Activated CD4-positive, CD25-positive, alpha-beta regulatory T cell treated with anti-CD3 and anti-CD28 coated beads, Interleukin-2, amount 50 U/mL, for 16 hours (primary cell): ENCODE results near the gene PLCB3.
"Not testable (repeated sequence)": the region's sequence is repeated elsewhere in the genome, so short reads cannot be mapped to it uniquely, and the experiment has no call there.

Experiments
- DNase-seq: peaks from one replicate; pipeline ENCODE4 v3.0.0-alpha.2; 2020; ENCODE audit warnings: low read depth, low spot score

Gene PLCB3

GRCh38 chr11:64303109-64304031 lies 52.0 kb downstream of the PLCB3 start:
- DNase-seq: no peak

GRCh38 chr11:64304032-64304315 lies 52.6 kb downstream of the PLCB3 start:
- DNase-seq: no peak

GRCh38 chr11:64304316-64305072 lies 53.2 kb downstream of the PLCB3 start:
- DNase-seq: peak; percentile 82

GRCh38 chr11:64305075-64305690 lies 53.9 kb downstream of the PLCB3 start, which contains the start of gene ESRRA:
TSS of gene ESRRA (plus strand) at chr11:64305524. CDS start at chr11:64307180, 1,656 bp downstream.
- DNase-seq: peak; percentile 98

DNA sequence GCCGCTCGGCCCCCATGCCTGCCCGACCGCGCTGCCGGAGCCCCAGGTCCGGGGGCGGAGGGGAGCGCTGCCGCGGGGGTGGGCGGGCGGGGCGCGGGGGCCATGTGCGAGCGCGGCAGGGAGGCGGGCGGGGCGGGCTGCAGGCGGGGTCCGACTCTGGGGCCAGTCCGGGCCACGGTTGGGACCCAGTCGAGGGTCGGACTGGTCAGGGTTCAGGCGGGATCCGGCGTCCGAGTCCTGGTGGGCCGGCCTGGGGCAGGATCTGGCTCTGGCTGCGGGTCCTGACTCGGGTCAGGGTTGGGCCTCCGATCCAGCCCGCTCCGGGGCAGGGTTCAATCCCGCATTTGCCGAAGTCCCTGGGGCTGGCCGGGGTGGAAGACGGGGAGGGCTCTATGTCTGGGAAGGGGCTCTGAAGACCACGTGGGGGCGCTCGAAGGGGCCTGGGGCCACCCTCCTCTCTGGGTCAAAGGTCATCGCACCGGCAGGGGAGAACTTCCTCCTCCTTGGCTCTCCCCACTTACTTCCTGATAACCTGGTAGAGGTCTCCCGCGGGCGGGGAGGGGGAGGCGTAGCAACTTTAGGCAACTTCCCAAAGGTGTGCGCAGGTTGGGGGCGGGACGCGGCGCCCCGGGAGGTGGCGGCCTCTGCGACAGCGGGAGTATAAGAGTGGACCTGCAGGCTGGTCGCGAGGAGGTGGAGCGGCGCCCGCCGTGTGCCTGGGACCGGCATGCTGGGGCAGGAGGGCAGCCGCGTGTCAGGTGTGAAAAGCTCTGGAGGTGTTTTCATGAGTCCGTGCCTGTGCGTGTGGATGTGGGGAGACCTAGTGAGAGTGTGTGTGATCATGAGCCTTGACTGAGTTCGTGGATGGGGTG lies 54.6 kb downstream of the PLCB3 start:
- peak; percentile 49 for DNase-seq

DNA sequence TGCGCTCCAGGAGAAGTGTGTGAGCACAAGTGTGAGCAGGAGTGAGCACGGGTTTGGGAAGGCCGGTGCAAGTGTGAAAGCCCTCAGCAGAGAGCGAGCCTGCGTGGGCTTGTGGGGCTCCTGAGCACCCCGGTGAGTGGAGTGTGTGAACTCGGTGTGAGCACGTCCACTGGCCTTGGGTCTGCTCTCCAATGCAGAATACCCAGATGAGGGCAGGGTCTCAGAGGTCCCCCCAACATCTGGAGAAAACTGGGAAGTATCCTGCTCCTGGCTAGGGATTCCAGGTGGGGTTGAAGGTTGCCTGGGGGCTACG lies 55.2 kb downstream of the PLCB3 start:
- DNase-seq: no peak

GRCh38 chr11:64306876-64307622 lies 55.7 kb downstream of the PLCB3 start:
- DNase-seq: no peak

- not testable (repeated sequence) for DNase-seq
Measured at GRCh38 chr11:64307795-64308194, 56.5 kb downstream of the PLCB3 start.

- DNase-seq: no peak
Measured at GRCh38 chr11:64312947-64313346, 61.6 kb downstream of the PLCB3 start.

DNA sequence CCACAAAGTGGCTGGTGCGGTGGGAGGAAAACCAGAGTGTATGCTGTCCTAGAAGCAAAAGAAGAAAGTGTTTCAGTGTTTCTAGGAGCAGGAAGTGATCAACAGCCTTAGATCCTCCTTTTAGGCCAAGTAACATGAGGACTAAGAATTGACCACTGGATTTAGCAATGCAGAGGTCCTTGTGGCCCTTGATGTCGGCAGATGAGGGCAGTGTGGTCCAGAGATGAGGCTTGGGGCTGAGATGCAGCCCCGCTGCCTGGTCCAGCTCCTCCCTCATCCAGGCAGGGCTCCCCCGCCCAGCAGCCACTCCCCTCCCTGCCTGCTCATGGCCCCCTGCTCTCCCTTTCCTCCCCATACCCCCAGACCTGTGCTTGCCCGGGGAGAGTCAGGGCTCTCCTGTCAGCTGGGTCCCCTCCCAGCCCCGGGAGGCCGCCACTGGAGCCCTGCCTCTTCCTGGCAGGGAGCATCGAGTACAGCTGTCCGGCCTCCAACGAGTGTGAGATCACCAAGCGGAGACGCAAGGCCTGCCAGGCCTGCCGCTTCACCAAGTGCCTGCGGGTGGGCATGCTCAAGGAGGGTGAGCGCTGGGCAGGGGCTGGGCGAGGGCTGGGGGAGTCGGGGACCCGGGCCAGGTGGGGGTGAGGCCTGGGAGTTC lies 62.3 kb downstream of the PLCB3 start:
- DNase-seq: no peak

- DNase-seq: no peak
Measured at GRCh38 chr11:64314146-64314804, 62.9 kb downstream of the PLCB3 start.

- DNase-seq: no peak
Measured at GRCh38 chr11:64314805-64315561, 63.7 kb downstream of the PLCB3 start.

DNA sequence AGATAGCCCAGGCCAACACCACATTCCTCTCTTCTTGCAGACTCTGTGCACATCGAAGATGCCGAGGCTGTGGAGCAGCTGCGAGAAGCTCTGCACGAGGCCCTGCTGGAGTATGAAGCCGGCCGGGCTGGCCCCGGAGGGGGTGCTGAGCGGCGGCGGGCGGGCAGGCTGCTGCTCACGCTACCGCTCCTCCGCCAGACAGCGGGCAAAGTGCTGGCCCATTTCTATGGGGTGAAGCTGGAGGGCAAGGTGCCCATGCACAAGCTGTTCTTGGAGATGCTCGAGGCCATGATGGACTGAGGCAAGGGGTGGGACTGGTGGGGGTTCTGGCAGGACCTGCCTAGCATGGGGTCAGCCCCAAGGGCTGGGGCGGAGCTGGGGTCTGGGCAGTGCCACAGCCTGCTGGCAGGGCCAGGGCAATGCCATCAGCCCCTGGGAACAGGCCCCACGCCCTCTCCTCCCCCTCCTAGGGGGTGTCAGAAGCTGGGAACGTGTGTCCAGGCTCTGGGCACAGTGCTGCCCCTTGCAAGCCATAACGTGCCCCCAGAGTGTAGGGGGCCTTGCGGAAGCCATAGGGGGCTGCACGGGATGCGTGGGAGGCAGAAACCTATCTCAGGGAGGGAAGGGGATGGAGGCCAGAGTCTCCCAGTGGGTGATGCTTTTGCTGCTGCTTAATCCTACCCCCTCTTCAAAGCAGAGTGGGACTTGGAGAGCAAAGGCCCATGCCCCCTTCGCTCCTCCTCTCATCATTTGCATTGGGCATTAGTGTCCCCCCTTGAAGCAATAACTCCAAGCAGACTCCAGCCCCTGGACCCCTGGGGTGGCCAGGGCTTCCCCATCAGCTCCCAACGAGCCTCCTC lies 64.6 kb downstream of the PLCB3 start:
- DNase-seq: not testable (repeated sequence)

GRCh38 chr11:64316672-64317324 lies 65.5 kb downstream of the PLCB3 start:
- no peak for DNase-seq

DNA sequence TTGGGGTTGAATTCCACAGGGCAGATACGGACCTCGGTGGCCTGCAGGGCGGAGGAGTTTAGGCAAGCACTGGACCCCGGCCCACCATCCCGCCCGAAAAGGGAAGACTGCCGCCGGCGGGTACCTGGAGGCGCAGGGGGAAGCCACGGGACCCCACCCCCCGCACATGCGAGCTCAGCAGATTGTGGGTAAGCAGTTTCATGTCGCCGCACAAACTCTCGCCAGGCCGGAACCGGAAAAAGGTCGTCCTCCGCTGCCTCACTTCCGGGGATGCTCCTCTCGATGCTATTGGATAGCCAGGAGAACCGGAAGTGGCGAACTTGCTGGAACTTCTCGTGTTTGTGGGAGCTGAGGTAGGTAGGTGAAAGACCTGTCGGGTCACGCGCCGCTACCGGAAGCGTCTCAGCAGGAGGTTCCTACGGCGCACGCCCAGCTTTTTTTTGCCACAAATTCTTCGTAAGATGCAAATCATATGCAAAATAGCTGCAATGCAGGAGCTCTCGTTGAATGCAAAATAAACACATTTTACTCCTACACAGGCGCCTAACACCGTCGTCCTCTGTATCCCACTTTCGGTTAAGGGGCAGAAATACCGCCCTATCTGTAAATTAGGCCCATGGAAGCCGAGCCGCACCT lies 66.1 kb downstream of the PLCB3 start, which contains the start of gene TRMT112:
Gene TRMT112 (minus strand): TSS at position 235 of the 636 bp plus-strand sequence. CDS start 33 bp downstream, at position 202.
- DNase-seq: peak; percentile 95

DNA sequence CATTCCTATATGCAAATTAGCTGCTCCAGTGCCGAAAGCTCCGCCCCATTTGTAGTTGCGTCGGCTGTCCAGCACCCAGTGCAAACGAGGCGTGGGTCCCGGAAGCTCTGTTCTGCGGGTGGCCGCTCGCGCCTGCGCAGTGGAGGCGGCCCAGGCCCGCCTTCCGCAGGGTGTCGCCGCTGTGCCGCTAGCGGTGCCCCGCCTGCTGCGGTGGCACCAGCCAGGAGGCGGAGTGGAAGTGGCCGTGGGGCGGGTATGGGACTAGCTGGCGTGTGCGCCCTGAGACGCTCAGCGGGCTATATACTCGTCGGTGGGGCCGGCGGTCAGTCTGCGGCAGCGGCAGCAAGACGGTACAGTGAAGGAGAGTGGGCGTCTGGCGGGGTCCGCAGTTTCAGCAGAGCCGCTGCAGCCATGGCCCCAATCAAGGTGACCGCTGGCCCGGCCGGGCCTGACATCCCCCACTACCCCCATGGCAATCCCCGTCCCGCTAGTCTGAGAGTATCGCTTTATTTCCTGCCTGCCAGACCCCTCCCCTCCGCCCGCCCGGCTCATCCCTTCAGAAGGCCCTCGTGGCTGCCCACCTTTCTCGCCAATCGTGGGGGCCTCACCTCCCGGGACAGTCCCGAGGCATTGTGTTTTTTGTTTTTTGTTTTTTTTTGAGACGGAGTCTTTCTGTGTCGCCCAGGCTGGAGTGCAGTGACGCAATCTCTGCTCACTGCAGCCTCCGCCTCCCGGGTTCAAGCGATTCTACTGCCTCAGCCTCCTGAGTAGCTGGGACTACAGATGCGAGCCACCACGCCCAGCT lies 66.8 kb downstream of the PLCB3 start, which contains the start of gene PRDX5:
Gene PRDX5 (plus strand): TSS at position 161 of the 805 bp plus-strand sequence. CDS start 95 bp downstream, at position 256.
- peak; percentile 84 for DNase-seq
